Cerebellar cortex (tissue), 1 donor: ENCODE data around the gene ALAS1.
"Not testable (repeated sequence)": the region's sequence is repeated elsewhere in the genome, so short reads cannot be mapped to it uniquely, and the experiment has no call there.

Source experiments
- DNase-seq: peaks from one replicate; pipeline ENCODE4 v3.0.0-alpha.2; 2015; ENCODE audit warnings: low spot score

ALAS1 gene

GRCh38 chr3:52197842-52198625 lies at the start of gene ALAS1:
ALAS1 (plus strand) TSS chr3:52198160; CDS start chr3:52199242, 1,082 bp downstream.
- DNase-seq: peak; percentile 85

GRCh38 chr3:52149021-52149420 lies 48.9 kb upstream of the ALAS1 start:
- no peak for DNase-seq

- no peak for DNase-seq
Measured at GRCh38 chr3:52149726-52150125, 48.2 kb upstream of the ALAS1 start.

GRCh38 chr3:52150357-52150756 lies 47.6 kb upstream of the ALAS1 start:
- no peak for DNase-seq

- no peak for DNase-seq
Measured at GRCh38 chr3:52150860-52151259, 47.1 kb upstream of the ALAS1 start.

GRCh38 chr3:52151991-52152390 lies 46.0 kb upstream of the ALAS1 start:
- DNase-seq: not testable (repeated sequence)

GRCh38 chr3:52153389-52154096 lies 44.4 kb upstream of the ALAS1 start:
- no peak for DNase-seq

GRCh38 chr3:52154135-52155094 lies 43.5 kb upstream of the ALAS1 start, which contains the start of gene POC1A:
POC1A (minus strand) TSS chr3:52154423; CDS start chr3:52154372, 51 bp downstream.
- peak; percentile 99 for DNase-seq

- DNase-seq: no peak
Measured at GRCh38 chr3:52155912-52156311, 42.0 kb upstream of the ALAS1 start.

- no peak for DNase-seq
Measured at GRCh38 chr3:52159503-52159902, 38.5 kb upstream of the ALAS1 start.

- DNase-seq: no peak
Measured at GRCh38 chr3:52162250-52162872, 35.6 kb upstream of the ALAS1 start.

- no peak for DNase-seq
Measured at GRCh38 chr3:52167240-52167639, 30.7 kb upstream of the ALAS1 start.

- DNase-seq: not testable (repeated sequence)
Measured at GRCh38 chr3:52170217-52170616, 27.7 kb upstream of the ALAS1 start.

GRCh38 chr3:52171514-52172261 lies 26.3 kb upstream of the ALAS1 start:
- no peak for DNase-seq

GRCh38 chr3:52172262-52172757 lies 25.6 kb upstream of the ALAS1 start:
- DNase-seq: no peak

GRCh38 chr3:52173101-52173500 lies 24.9 kb upstream of the ALAS1 start:
- DNase-seq: no peak

- no peak for DNase-seq
Measured at GRCh38 chr3:52174896-52175295, 23.1 kb upstream of the ALAS1 start.

GRCh38 chr3:52175416-52176179 lies 22.4 kb upstream of the ALAS1 start:
- DNase-seq: no peak

GRCh38 chr3:52176180-52176752 lies 21.7 kb upstream of the ALAS1 start:
- no peak for DNase-seq
